Suprapubic skin (tissue), 3 donors: Measurements from ENCODE around the gene NAALADL2.

Experiments used
- CTCF ChIP-seq, 2 donors: fragments of 200-600 bp in 1 of 2; fragments of 450-650 bp in 1 of 2; sonication (generic) in 1 of 2; IDR thresholded peaks; one replicate each; pipeline ENCODE4 v1.5.1; 2016 to 2019; ENCODE audit warnings: antibody characterized with exemption in 2 of 2, mild to moderate bottlenecking in 1 of 2, moderate library complexity in 1 of 2
- POLR2A ChIP-seq, 2 donors: fragments of 450-650 bp; IDR thresholded peaks; one replicate each; pipeline ENCODE4 v1.6.1; 2017; ENCODE audit warnings: antibody characterized with exemption in 2 of 2, mild to moderate bottlenecking in 2 of 2, moderate library complexity in 2 of 2

- TF ChIP-seq POLR2A (IDR thresholded peaks at IDR 0.05) (no peak), CTCF (IDR thresholded peaks at IDR 0.05) (no peak)
These were observed 552.3 kb downstream of the NAALADL2 start for GRCh38 chr3:175411405-175411804.
